Stimulated activated CD8-positive, alpha-beta memory T cell treated with anti-CD3 and anti-CD28 coated beads, Interleukin-15, amount 100 ng/mL, for 48 hours (primary cell): ENCODE results near the gene CLASP2.
"Not testable (repeated sequence)": the region's sequence is repeated elsewhere in the genome, so short reads cannot be mapped to it uniquely, and the experiment has no call there.

Experiments
- DNase-seq, 2 donors: peaks; one replicate each; pipeline ENCODE4 v3.0.0-alpha.2; 2020; ENCODE audit warnings: low read depth in 2 of 2

Gene CLASP2

DNA sequence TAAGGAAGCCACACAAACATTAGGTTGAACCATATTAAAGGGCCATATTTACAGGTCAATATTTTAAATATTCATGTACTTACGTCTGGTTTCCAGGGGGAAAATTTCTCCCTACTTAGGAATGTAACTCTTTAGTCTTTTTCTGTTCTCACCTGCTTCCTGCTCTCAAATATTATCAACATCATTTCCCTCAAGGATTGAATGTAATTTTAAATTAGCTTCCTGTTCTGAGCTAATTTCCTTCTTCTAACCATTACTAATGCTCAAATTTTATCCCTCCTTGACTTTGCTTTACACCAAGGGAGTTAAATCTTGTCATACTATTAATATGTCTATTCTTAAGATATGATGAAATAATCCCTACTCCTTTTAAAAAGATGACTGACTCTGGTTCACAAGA is 174.5 kb downstream of the CLASP2 start:
- no peak for DNase-seq

DNA sequence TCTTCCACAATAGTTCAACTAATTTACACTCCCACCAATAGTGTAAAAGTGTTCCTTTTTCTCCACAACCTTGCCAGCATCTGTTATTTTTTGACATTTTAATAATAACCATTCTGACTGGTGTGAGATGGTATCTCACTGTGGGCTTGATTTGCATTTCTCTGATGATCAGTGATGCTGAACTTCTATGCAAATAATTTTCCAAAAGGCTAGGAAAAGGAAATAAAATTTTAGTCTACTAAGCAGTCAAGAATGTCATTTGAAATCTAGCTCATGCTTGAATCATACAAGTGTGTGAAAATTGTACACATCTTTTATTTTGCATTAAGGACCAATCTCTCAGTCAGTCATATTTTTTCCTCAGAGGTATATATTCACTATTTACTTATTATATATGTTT is 176.1 kb downstream of the CLASP2 start:
- no peak for DNase-seq

DNA sequence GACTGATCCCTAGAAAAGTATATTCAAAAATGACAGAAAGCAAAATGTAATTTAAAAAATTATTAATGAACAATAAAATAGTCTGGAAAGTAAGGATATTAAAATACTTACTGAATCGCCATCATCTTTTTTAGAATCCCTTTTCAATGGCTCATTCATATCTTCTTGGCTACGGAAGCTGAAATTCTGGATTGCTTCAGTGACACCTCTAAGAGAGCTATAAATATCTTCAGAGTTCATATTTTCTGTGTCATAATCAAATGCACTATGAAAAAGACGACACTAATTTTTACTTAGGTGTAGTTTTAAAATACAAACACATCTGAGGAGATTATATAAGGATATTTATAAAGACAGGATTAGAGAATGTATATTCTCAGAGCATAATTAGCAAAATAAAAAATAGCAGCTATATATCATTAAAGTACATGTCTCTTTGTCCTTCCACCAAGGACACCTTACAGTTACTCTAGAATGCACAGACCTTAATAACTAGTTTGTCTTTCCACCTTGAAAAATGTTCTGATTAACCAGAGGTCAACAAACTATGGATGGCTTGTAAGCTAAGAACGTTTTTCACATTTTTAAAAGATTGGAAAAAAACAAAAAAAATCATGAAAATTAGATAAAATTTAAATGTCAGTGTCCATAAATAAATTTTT is 179.2 kb downstream of the CLASP2 start:
- no peak for DNase-seq

DNA sequence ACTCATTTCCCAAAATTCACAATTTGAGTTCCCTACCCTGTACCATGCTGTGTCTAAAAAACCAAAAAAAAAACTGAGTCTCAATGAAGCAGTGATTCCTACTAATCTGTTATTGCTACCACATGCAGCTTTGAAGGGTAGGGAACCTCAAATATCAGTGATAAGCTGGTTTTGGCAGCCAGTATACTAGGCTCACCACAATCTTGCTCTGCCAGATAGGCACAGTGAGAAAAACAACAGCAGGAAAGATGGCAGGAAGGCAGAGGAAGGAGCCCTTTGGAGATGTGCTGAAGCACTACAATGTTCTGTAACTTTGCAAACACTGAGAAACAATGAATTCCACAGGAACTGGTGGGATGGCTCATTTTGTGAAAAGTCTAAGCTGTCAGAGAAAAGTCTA is 180.9 kb downstream of the CLASP2 start:
- no peak for DNase-seq

DNA sequence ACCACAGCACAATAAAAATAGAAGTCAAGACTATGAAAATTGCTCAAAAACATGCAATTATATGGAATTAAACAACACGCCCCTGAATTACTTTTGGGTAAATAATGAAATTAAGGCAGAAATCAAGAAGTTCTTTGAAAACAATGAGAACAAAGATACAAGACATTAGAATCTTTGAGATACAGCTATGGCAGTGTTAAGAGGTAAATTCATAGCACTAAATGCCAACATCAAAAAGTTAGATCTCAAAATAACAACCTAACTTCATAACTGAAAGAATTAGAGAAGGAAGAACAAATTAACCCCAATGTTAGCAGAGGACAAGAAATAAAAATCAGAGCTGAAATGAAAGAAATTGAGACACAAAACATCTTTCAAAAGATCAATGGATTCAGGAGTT is 191.3 kb downstream of the CLASP2 start:
- DNase-seq, result no peak

DNA sequence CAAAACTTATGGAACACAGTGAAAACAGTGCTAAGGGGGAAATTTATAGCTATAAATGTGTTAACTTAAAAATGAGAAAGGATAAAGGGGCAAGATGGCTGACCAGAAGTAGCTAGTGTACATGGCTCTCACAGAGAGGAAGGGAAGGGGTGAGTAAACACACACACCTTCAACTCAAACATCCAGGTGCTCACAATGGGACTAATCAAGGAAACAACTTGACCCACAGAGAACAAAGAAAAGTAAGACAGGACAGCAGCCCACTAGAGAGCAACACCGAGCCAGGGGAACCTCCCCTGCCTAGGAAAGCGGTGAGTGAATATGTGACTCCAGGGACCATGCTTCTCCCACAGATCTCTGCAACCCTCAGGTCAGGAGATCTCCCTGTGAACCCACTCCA is 192.8 kb downstream of the CLASP2 start:
- no peak for DNase-seq

DNA sequence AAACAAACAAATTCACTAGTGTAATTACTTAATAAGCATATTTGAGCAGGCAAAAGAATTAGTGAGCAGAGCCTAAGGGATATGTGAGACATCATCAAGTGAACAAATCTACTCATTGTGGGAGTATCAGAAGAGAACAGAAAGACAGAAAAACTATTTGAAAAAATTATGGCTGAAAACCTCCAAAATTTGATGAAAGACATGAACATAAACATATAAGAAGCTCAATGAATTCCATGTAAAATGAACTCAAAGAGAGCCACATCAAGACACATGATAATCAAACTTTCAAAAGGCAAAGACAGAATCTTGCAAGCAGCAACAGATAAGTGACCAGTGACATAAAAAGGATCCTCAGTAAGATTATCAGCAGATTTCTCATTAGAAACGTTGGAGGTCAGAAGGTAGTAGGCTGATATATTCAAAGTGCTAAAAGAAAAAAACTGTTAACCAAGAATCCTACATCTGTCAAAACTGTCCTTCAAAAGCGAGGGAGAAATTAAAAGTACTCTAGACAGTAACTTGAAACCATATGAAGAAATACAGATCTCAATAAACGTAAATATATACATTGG is 194.9 kb downstream of the CLASP2 start:
- no peak for DNase-seq

DNA sequence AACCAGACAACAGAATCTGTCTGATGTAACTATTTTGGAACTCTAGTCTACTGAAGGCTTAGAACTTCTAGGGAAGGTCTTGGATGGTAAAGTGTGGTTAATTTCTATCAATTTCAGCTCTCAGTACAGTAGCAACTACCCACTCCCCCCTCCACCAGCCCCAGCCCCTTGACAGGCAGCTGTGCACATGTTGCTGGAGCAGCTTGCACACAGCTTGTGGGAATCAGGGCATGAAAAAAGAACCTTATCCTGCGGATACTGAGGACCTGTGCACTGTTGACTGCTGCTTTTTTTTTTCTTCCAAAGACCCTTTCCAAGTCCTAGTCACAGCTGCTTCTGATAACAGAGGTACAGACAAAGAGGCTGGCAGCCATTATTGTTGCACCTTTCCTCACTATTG is 196.3 kb downstream of the CLASP2 start:
- DNase-seq, result no peak

DNA sequence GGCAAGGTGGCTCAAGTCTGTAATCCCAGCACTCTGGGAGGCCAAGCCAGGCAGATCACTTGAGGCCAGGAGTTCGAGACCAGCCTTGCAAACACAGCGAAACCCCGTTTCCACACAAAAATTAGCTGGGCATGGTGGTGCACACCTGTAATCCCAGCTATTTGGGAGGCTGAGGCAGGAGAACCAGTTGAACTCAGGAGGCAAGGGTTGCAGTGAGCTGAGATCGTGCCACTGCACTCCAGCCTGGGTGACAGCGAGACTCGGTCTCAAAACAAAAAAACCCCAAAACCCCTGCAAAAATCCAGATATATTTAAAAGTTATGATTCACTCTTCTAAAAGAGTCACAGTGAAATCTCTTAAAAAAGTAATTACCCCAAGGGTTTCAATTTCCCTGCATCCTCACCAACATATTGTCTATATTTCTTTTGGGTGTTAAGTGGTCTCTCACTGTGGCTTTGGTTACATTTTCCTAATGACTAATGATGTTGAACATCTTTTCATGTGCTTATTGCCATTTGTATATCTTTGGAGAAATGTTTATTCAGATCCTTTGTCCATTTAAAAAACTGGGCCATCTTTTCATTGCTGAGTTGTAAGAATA is 204.7 kb downstream of the CLASP2 start:
- DNase-seq, result no peak

DNA sequence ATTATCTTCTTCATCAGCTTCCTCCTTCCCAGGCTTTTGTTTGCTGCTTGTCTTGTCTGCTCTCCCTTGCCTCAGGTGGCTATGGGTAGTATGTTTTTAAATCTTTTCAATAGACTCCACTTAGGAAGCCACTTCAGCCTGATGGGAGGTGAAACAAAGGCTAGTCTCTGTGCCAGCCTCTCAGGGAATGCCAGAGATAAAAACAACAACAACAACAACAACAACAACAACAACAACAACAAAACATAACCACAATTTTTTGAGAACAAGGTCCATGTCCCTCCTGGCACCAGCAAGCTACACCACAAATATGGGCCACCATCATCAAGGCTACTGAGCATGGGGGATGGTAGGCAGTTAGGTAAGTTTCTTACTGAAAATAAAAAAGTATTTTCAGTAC is 213.0 kb downstream of the CLASP2 start:
- DNase-seq, result no peak

DNA sequence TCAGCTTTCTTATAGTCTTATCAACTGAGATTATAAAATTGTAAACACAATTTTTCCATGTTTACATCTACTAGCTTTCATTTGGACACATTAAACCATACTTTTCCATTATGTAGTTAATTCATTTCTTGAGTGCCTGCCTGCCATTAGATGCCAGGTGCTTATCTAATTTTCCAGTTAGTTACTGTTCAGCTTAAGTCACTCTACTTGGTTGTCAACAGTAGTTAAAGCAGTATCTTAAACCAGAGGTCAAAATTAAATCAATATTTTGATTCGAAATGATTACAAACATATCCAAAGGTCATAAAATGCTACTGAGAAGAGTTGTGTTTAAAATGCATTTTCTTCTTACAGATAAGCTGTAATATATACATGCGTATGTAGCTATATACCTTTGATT is 221.6 kb downstream of the CLASP2 start:
- DNase-seq, result no peak

DNA sequence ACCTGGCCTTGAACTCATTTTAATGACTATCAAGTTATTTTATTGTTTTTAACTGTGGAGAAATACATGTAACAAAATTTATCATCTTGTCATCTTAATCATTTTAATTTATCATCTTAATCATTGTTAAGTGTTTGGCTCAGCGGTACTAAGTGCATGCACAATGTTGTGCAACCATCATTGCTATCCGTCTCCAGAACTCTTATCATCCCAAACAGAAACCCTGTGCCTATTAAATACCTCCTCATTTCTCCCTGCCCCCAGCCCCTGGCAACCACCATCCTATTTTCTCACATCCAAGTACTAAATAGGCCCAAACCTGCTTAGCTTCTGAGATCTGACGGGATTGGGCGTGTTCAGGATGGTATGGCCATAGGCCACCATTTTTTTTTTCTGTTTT is 226.3 kb downstream of the CLASP2 start:
- no peak for DNase-seq

DNA sequence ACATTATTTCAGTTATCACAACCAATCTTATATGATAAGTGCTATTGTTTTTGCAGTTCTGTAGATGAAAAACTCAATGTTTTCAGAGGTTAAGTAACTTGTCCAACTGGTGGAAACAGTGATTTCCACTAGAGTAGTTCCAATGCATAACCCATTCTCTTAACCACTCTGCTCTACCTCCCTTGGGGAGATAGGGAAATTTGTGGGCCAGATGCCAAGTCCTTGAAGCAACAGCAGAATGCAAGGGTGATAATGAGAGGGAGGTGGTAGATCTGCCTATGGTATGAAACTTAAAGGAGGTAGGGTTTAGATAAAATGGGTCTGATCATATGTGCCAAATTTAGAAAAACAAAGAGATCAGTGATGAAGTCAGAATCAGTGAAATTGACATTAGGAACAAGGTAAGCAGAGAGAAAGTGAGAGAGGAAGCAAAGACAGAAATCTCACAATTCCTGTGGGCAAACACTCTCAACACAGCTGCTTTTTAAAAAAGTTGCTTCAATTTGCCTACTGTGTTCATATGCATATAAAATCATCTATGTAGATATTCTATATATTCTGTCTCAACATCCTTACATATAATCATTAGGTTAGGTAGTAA is 227.3 kb downstream of the CLASP2 start:
- no peak for DNase-seq

DNA sequence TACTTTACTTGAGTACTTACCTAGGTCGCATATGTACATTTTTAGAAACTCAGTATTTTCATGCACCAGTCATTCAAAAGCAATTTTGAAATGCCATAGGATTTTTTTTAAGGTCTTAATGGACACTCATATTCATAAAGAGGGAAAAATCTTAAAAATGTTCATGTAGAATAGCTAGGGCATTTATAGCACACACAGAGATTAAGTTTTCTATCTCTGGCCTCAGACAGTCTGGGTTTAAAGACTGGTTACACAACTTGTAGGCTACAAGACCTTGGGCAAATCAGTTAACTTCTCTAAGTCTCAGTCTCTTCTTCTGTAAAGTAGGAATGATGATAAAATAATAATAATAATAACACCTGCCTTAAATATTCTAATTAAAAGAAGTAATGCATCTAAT is 229.4 kb downstream of the CLASP2 start:
- DNase-seq, result no peak

DNA sequence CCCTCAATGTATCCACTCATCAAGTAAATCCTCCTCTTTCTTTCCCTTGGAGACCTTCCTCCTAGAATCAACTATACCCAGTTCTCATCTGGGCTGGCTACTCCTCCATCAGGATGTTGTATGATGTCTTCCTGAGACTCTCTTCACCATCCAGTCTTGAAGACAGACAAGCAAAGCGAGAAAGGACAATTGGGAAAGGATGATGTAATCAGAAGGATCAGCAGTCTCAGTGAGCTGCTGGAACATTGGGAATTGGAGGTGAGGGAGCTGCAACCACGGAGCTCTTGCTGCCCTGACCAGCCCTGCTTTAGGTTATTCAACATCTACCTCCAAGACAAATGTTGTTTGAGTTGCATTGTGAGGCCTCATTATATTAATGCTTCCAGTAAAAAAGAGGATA is 229.8 kb downstream of the CLASP2 start:
- DNase-seq, result no peak

DNA sequence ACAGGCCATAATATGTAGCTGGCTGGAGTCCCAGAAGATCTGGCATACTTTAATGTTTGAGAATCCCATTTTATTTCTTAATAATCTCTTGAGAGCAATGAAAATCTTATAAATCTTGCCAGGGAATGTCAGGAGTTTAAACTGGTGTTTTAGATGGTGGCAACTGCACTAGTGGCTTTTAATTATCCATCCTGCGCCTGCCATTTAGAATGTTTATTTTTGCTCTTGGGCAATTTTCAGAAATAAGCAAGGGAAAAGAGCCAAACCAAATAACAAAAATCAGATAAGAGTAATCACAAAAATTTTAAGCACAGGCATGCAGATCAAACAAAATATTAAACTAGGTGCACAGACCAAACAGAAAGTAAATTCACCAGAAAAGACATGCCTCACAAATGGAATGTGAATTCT is 235.9 kb downstream of the CLASP2 start:
- DNase-seq, result no peak

DNA sequence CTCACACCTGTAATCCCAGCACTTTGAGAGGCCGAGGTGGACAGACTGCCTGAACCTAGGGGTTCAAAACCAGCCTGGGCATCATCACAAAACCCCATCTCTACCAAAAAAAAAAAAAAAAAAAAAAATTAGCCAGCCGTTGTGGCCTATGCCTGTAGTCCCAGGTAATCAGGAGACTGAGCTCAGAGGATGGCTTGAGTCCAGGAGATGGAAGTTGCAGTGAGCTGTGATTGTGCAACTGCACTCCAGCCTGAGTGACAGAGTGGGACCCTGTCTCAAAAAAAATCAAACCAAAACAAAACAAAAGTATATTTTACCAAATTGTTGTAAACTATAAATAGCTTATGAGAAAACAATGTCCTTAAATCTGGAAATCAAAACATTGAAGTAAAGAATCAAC is 243.2 kb downstream of the CLASP2 start:
- no peak for DNase-seq

DNA sequence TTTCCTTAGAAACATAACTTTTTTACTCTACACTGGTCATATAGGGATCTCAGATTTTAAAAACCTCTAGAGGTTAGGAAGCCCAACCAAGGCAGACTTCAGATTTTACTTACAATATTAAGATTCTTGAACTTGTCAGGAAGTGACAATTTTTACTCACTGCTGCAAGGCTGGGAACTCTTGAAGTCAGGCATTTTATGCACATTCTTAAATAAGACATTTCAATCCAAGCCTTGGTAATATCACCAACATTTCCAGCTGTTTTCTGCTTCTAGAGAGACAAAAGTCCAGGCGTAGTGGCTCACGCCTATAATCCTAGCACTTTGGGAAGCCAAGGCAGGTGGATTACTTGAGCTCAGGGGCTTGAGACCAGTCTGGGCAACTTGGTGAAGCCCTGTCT is 244.2 kb downstream of the CLASP2 start:
- DNase-seq, result no peak

DNA sequence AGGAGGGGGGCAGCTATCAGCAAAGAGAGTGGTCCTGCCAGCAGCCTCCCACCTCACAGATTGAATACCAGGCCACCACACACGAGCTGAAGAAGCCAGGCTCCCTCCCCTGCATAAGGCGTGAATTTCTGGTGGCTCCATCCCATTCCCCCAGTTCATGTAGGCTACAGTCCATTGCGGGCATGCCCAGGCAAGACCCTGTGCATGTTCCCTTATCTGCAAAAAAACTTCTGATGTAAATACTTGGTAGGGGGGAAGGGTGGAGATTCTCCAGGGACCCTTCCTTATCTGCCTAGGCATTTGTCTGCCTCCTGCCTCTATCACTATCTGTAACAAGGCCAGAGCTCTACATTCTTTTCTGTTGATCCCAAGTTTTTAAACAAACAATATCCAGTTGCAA is 250.3 kb downstream of the CLASP2 start:
- DNase-seq, result no peak

DNA sequence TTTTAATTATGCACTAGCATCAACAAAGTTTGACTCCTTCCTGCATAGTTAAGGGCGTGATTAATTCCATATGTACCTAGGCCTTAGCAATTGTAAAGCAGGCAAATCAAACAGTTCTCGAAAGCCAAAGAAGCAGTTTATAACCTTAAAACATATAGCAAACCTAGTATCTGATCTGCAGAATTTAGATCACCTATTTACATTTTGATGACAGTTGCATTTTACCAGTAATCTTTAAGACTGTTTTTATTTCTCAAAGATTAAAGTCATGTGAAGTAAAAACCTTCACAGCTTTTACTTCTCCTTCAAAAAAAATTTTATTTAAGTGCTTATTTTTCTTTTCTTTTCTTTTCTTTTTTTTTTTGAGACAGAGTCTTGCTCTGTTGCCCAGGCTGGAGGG is 257.0 kb downstream of the CLASP2 start:
- DNase-seq, result no peak

DNA sequence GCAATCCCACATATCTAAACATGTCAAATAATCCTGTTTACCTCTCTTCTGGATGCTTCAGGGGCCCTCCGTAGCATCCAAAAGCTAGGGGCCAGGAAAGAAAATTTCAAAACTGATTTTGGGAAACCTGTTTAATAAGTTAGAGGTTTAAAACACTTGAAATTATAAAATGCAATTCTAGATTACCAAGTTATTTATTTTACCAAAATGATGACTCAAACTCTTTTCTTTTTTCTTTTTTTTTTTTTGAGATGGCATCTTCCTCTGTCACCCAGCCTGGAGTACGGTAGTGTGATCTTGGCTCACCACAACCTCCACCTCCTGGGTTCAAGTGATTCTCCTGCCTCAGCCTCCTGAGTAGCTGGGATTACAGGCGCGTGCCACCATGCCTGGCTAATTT is 258.5 kb downstream of the CLASP2 start:
- not testable (repeated sequence) for DNase-seq

DNA sequence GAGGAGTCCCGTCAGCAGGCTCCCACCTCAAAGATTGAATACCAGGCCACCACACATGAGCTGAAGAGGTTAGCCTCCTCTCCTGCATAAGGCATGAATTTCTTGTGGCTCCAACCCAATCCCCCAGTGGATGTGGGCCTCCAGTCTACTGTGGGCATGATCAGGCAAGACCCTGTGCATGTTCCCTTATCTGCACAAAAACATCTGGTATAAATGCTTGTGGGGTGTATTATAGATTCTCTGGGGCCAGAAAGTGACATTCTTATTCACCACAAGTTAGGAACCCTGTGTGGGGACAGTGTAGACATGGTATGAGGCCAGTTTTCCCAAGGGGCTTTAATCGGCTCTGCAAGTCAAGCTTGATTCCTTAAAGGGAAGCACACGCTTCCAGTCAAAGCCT is 259.6 kb downstream of the CLASP2 start:
- DNase-seq, result no peak

DNA sequence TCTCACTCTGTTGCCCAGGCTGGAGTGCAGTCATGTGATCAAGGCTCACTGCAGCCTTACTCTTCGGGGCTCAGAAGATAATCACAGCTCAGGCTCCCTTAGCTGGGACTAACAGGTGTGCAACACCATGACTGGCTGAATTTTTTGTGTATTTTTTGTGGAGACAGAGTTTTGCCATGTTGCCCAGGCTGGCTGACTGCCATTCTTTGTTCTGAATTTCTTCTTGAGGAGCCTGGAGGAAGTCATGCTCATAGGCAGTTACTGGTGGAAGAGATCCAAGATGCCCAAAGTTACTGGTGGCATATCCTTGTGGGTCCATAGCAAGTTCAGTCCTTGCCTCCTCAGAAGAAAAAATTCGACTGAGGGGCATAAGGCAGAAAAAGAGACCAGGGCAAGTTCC is 261.3 kb downstream of the CLASP2 start:
- DNase-seq, result no peak
